Natural killer cell (primary cell): ENCODE data around the gene SLX4IP. TPM values are rescaled to one million over a fixed set of nuclear protein-coding genes. Genes with fewer than 3 reads are reported as not detected.

Experiments
- ATAC-seq, 3 donors: fragments of 150-1000 bp in 2 of 3; fragments of 200-7000 bp in 1 of 3; cut with Tn5 transposase; 1 replicate in 1 of 3; 2 replicates in 2 of 3; pipeline ENCODE4 v1.10.0; 2021; ENCODE audit warnings: mild to moderate bottlenecking in 2 of 3, moderate library complexity in 2 of 3
- DNase-seq, 2 donors: peaks; one replicate each; pipeline versions ENCODE4 v3.0.0 to v3.0.0-alpha.2; 2013 to 2021; ENCODE audit warnings: mixed read lengths in 1 of 2
- H3K27ac ChIP-seq: one replicate; pipeline ENCODE4 v1.5.1; 2013; ENCODE audit warnings: mild to moderate bottlenecking, low read length
- H3K27me3 ChIP-seq: one replicate; pipeline ENCODE4 v1.6.1; 2013; ENCODE audit warnings: low read length; ENCODE audit not compliant: control insufficient read depth, insufficient read depth
- H3K36me3 ChIP-seq: one replicate; pipeline ENCODE4 v1.6.1; 2013; ENCODE audit warnings: low read length; ENCODE audit not compliant: control insufficient read depth, insufficient read depth
- H3K4me1 ChIP-seq: one replicate; pipeline ENCODE4 v1.6.1; 2013; ENCODE audit warnings: low read length; ENCODE audit not compliant: control insufficient read depth, insufficient read depth
- H3K4me3 ChIP-seq: one replicate; pipeline ENCODE4 v1.5.1; 2013; ENCODE audit warnings: low read length
- H3K9me3 ChIP-seq: one replicate; pipeline ENCODE4 v1.6.1; 2013; ENCODE audit warnings: low read length; ENCODE audit not compliant: control insufficient read depth, insufficient read depth
- H3K27ac Mint-ChIP-seq, 2 donors: one replicate each; pipeline ENCODE4 v1.8.0; 2022; ENCODE audit warnings: mild to moderate bottlenecking in 2 of 2, mixed read lengths in 2 of 2, moderate library complexity in 1 of 2
- H3K27me3 Mint-ChIP-seq, 2 donors: one replicate each; pipeline ENCODE4 v1.8.0; 2022; ENCODE audit warnings: low read depth in 2 of 2, mixed read lengths in 2 of 2
- H3K36me3 Mint-ChIP-seq: one replicate; pipeline ENCODE4 v1.8.0; 2022; ENCODE audit warnings: mixed read lengths
- H3K4me1 Mint-ChIP-seq, 2 donors: one replicate each; pipeline ENCODE4 v1.8.0; 2022; ENCODE audit warnings: mixed read lengths in 2 of 2
- H3K4me3 Mint-ChIP-seq: one replicate; pipeline ENCODE4 v1.8.0; 2022; ENCODE audit warnings: mild to moderate bottlenecking, moderate library complexity, mixed read lengths
- H3K9me3 Mint-ChIP-seq, 2 donors: one replicate each; pipeline ENCODE4 v1.8.0; 2022; ENCODE audit warnings: mixed read lengths in 2 of 2
- WGBS: methylation state at CpG from one replicate; pipeline ENCODE4 v1.1.7; 2013; ENCODE audit warnings: missing lambda C conversion rate; ENCODE audit not compliant: insufficient coverage; 5-methylcytosine and 5-hydroxymethylcytosine counted together
- intact Hi-C: fragments of 100-400 bp; cut with micrococcal nuclease; formaldehyde crosslinking; loops from one replicate; pipeline ENCODE4 v1.14.2; 2022
- total RNA-seq, 4 donors: library from RNA; stranded (reverse); fragments of 120-200 nt in 1 of 4; gene quantifications; one replicate each; pipeline versions ENCODE4 v1.2.3 to v1.2.4, GENCODE V29; 2013 to 2022
- TF ChIP-seq, protein P1 (sequence below): fragments of 200-600 bp; IDR thresholded peaks from one replicate; pipeline ENCODE4 v1.8.0; 2022; ENCODE audit warnings: antibody characterized with exemption

SLX4IP gene
- total RNA-seq, 3 donors from 2014 or later (not counting 1 experiment from before 2014, with no cell fraction given), result 2.9 to 5.5 (median 5.2) TPM

DNA sequence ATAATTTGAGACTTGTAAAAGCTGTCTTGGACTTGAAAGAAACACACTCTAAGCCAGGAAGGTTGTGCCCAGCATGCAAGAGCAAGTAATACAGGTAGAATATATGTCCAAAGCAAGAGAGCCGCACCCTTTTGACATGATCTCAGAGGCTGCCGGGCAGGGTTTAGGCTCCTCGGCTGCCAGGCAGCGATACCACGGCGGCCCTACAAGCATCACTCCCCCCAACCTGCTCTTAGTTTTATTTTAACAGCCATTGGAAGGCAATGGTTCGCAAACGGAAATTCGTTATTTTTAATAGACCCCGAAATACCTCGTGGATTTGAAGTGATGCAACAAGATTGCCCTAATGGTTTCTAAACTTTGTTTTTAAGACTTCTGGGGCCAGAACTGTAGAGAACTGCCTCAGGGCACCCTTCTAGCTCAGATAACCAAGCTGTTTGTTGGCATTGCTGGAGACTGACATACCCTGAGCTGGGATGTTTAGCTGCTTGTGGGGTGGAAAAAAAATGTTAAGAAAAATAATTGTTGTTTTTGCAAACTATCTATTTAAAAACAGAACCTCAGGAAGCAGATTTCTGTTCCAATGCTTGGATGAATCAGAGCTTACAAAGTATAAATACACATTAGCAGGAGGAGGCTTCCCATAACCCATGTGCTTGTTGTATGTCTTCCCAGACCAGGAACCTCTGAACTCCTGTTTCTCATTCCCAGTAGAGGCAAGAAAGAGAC is 199.7 kb downstream of the SLX4IP start:
- no peaks in the 10 kb centered on the region for H3K36me3 ChIP-seq
- H3K4me3 ChIP-seq, result no peak overlapping the region
- no peaks in the 10 kb centered on the region for H3K27me3 ChIP-seq
- Mint-ChIP-seq H3K4me1 (no peaks in the 10 kb centered on the region), H3K4me3 (no peak overlapping the region), H3K9me3 (no peaks in the 10 kb centered on the region), H3K27ac (no peak overlapping the region), H3K27me3 (peaks cover 0 to 2% of the 10 kb centered on the region in 2 donors), H3K36me3 (no peaks in the 10 kb centered on the region)
- ATAC-seq (no peak), DNase-seq (no peak)
- no peaks in the 10 kb centered on the region for H3K4me1 ChIP-seq
- TF ChIP-seq, protein P1, sequence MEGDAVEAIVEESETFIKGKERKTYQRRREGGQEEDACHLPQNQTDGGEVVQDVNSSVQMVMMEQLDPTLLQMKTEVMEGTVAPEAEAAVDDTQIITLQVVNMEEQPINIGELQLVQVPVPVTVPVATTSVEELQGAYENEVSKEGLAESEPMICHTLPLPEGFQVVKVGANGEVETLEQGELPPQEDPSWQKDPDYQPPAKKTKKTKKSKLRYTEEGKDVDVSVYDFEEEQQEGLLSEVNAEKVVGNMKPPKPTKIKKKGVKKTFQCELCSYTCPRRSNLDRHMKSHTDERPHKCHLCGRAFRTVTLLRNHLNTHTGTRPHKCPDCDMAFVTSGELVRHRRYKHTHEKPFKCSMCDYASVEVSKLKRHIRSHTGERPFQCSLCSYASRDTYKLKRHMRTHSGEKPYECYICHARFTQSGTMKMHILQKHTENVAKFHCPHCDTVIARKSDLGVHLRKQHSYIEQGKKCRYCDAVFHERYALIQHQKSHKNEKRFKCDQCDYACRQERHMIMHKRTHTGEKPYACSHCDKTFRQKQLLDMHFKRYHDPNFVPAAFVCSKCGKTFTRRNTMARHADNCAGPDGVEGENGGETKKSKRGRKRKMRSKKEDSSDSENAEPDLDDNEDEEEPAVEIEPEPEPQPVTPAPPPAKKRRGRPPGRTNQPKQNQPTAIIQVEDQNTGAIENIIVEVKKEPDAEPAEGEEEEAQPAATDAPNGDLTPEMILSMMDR, result no peak
- intact Hi-C loops, result no loop called here
- WGBS, result 97% methylated on average over 11 of the region's 11 CpGs
- no peak overlapping the region for H3K27ac ChIP-seq
- no peaks in the 10 kb centered on the region for H3K9me3 ChIP-seq

DNA sequence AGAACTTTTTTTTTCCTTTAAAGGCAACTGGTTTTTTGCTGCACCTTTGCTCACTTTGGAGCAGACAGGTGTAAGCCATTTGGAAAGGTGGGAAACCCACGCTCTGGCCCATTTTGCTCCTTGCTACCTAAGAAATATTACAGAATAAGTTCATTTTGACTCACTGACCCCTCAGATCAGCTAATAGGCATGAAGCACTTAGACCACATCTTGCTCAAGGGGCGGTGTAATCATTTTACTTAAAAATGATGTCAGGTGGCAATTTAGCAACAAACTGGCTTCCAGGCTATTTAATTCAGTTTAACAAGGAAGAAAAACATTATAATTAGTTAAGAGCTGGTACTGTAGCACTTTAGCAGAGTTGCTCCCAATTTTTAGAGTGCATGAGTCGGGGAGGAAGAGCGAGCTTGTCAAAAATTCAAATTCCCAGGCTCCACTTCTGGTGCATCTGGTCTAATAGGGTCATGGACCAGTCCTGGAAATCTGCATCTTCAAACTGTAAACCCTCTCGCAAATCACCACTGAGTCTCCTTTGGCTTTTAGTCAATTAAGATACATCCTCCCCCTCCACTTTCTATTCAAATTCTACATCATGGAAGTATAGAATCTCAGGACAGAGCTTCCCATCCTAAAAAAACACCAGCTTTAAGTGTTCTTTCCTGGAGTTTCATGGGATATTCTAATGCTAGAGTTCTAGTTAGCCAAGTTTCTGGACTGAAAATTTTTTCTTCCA is 200.5 kb downstream of the SLX4IP start:
- Histone ChIP-seq H3K36me3 (no peaks in the 10 kb centered on the region), H3K9me3 (no peaks in the 10 kb centered on the region), H3K4me3 (no peak overlapping the region), H3K27me3 (no peaks in the 10 kb centered on the region), H3K4me1 (no peaks in the 10 kb centered on the region), H3K27ac (no peak overlapping the region)
- H3K27me3 Mint-ChIP-seq, result peaks cover 0 to 2% of the 10 kb centered on the region in 2 donors
- H3K27ac Mint-ChIP-seq, result no peak overlapping the region
- intact Hi-C loops, result no loop called here
- no peak overlapping the region for H3K4me3 Mint-ChIP-seq
- no peaks in the 10 kb centered on the region for H3K36me3 Mint-ChIP-seq
- ATAC-seq (no peak), DNase-seq (no peak)
- WGBS, result 100% methylated on average over 5 of the region's 5 CpGs
- H3K4me1 Mint-ChIP-seq, result no peaks in the 10 kb centered on the region
- H3K9me3 Mint-ChIP-seq, result no peaks in the 10 kb centered on the region
- TF ChIP-seq, protein P1, result no peak

DNA sequence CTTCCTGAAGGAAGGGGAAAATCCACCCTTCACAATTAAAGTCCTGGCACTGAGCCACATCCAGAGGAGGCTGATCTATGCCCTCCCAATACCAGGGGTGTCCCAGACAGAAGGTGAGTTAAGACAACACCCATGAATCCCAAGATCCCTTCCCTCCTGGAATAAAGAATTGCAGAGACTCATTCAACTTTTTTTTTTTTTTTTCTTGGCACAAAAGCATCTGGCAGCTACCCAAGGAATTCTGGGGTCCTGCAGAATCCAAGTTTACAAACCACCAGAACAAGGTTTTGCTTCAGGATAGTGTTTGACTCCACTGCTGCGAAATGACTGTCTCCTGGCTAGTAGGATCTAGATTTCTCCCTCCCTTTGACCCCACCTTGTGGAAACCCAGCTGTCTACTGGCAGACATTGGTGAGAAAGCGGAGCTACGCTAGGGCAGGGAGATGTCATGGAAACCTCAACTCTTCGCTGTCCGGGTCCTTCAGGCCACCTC is 201.3 kb downstream of the SLX4IP start:
- H3K4me3 ChIP-seq, result no peak overlapping the region
- H3K27me3 Mint-ChIP-seq, result peaks cover 0 to 2% of the 10 kb centered on the region in 2 donors
- H3K9me3 Mint-ChIP-seq, result no peaks in the 10 kb centered on the region
- no peak for DNase-seq
- no peaks in the 10 kb centered on the region for H3K36me3 ChIP-seq
- no peaks in the 10 kb centered on the region for H3K27me3 ChIP-seq
- H3K9me3 ChIP-seq, result no peaks in the 10 kb centered on the region
- H3K4me1 ChIP-seq, result no peaks in the 10 kb centered on the region
- no peak overlapping the region for H3K4me3 Mint-ChIP-seq
- H3K36me3 Mint-ChIP-seq, result no peaks in the 10 kb centered on the region
- intact Hi-C loops, result no loop called here
- TF ChIP-seq, protein P1, result no peak
- H3K27ac Mint-ChIP-seq, result no peak overlapping the region
- no peak overlapping the region for H3K27ac ChIP-seq
- 100% methylated on average over 5 of the region's 5 CpGs for WGBS
- no peak for ATAC-seq
- no peaks in the 10 kb centered on the region for H3K4me1 Mint-ChIP-seq
